ENCODE data around the gene ZNF391. TPM values are rescaled to one million over a fixed set of nuclear protein-coding genes. Genes with fewer than 3 reads are reported as not detected.

ZNF391 gene
- total RNA-seq, 1 donor from 2014 or later, result 2.4 TPM

GRCh38 chr6:27428966-27429365, 40.4 kb downstream of the ZNF391 start:
- no peak for DNase-seq (ENCODE audit: extremely low spot score, unreplicated experiment)
- no peak overlapping the region for H3K4me3 Mint-ChIP-seq (ENCODE audit: unreplicated experiment)
- H3K27me3 Mint-ChIP-seq (ENCODE audit: unreplicated experiment), result no peaks in the 10 kb centered on the region
- no peak for TF ChIP-seq CTCF (IDR thresholded peaks at IDR 0.05)
- H3K9me3 Mint-ChIP-seq (ENCODE audit: unreplicated experiment), result peaks cover 27% of the 10 kb centered on the region
- H3K27ac Mint-ChIP-seq (ENCODE audit: unreplicated experiment), result no peak overlapping the region
- H3K36me3 Mint-ChIP-seq (ENCODE audit: unreplicated experiment), result no peaks in the 10 kb centered on the region
- H3K4me1 Mint-ChIP-seq (ENCODE audit: unreplicated experiment), result no peaks in the 10 kb centered on the region

- DNase-seq (ENCODE audit: extremely low spot score, unreplicated experiment), result no peak
- peaks cover 30% of the 10 kb centered on the region for H3K9me3 Mint-ChIP-seq (ENCODE audit: unreplicated experiment)
- H3K4me3 Mint-ChIP-seq (ENCODE audit: unreplicated experiment), result no peak overlapping the region
- H3K4me1 Mint-ChIP-seq (ENCODE audit: unreplicated experiment), result no peaks in the 10 kb centered on the region
- H3K27ac Mint-ChIP-seq (ENCODE audit: unreplicated experiment), result no peak overlapping the region
- no peaks in the 10 kb centered on the region for H3K27me3 Mint-ChIP-seq (ENCODE audit: unreplicated experiment)
- no peaks in the 10 kb centered on the region for H3K36me3 Mint-ChIP-seq (ENCODE audit: unreplicated experiment)
- no peak for TF ChIP-seq CTCF (IDR thresholded peaks at IDR 0.05)
These were observed 45.2 kb downstream of the ZNF391 start for GRCh38 chr6:27433714-27434113.

GRCh38 chr6:27439371-27439770, 50.8 kb downstream of the ZNF391 start:
- no peak for DNase-seq (ENCODE audit: extremely low spot score, unreplicated experiment)
- no peaks in the 10 kb centered on the region for H3K27me3 Mint-ChIP-seq (ENCODE audit: unreplicated experiment)

GRCh38 chr6:27441001-27441400, 52.4 kb downstream of the ZNF391 start:
- no peak for DNase-seq (ENCODE audit: extremely low spot score, unreplicated experiment)
- no peak overlapping the region for H3K27ac Mint-ChIP-seq (ENCODE audit: unreplicated experiment)
- no peak overlapping the region for H3K4me3 Mint-ChIP-seq (ENCODE audit: unreplicated experiment)
- no peaks in the 10 kb centered on the region for H3K27me3 Mint-ChIP-seq (ENCODE audit: unreplicated experiment)
- TF ChIP-seq CTCF (IDR thresholded peaks at IDR 0.05), result no peak
- H3K4me1 Mint-ChIP-seq (ENCODE audit: unreplicated experiment), result no peaks in the 10 kb centered on the region
- H3K36me3 Mint-ChIP-seq (ENCODE audit: unreplicated experiment), result peaks cover 7% of the 10 kb centered on the region
- H3K9me3 Mint-ChIP-seq (ENCODE audit: unreplicated experiment), result peaks cover 34% of the 10 kb centered on the region

More at GRCh38 chr6:27439371-27439770, 50.8 kb downstream of the ZNF391 start:
- Mint-ChIP-seq H3K36me3 (ENCODE audit: unreplicated experiment) (peaks cover 2% of the 10 kb centered on the region), H3K27ac (ENCODE audit: unreplicated experiment) (no peak overlapping the region), H3K4me3 (ENCODE audit: unreplicated experiment) (no peak overlapping the region), H3K9me3 (ENCODE audit: unreplicated experiment) (peaks cover 25% of the 10 kb centered on the region), H3K4me1 (ENCODE audit: unreplicated experiment) (no peaks in the 10 kb centered on the region)
- TF ChIP-seq CTCF (IDR thresholded peaks at IDR 0.05), result no peak

GRCh38 chr6:27442932-27443331, 54.4 kb downstream of the ZNF391 start:
- no peaks in the 10 kb centered on the region for H3K27me3 Mint-ChIP-seq (ENCODE audit: unreplicated experiment)

More at GRCh38 chr6:27442932-27443331, 54.4 kb downstream of the ZNF391 start:
- Mint-ChIP-seq H3K4me3 (ENCODE audit: unreplicated experiment) (no peak overlapping the region), H3K9me3 (ENCODE audit: unreplicated experiment) (peaks cover 32% of the 10 kb centered on the region), H3K36me3 (ENCODE audit: unreplicated experiment) (peaks cover 11% of the 10 kb centered on the region), H3K27ac (ENCODE audit: unreplicated experiment) (no peak overlapping the region), H3K4me1 (ENCODE audit: unreplicated experiment) (no peaks in the 10 kb centered on the region)
- TF ChIP-seq CTCF (IDR thresholded peaks at IDR 0.05), result no peak
- no peak for DNase-seq (ENCODE audit: extremely low spot score, unreplicated experiment)

All from osteocyte (in vitro differentiated cells).